ENCODE measurements around the gene FMN2.
"Not testable (repeated sequence)": the region's sequence is repeated elsewhere in the genome, so short reads cannot be mapped to it uniquely, and the experiment has no call there.

FMN2 gene

DNA sequence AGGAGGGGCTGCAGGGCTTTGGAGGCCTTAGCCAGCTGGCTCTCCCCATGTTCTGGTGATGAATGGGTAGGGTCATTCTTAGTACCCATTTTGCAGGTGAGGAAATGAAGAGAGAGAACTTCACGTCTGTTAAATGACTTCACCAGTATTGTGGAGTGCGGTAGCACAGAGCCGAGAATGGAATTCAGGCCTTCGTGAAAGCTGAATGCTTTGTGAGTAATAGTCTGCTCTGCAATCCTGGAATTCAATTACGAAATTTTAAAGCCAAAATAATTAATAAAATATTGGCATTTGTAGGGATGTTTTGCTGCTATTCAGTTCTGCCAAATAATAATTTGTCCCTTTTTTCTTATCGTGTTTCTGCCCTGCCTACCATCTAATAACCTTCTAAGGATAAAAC, 322.6 kb downstream of the FMN2 start:
- in situ Hi-C loops (cut with MboI; ENCODE audit: low pct_unique_long_range_greater_than_20kb, low sequenced_read_pairs, unreplicated experiment) = no loop called here
- DNase-seq (ENCODE audit: low spot score) = no peak
- TF ChIP-seq, protein P1, sequence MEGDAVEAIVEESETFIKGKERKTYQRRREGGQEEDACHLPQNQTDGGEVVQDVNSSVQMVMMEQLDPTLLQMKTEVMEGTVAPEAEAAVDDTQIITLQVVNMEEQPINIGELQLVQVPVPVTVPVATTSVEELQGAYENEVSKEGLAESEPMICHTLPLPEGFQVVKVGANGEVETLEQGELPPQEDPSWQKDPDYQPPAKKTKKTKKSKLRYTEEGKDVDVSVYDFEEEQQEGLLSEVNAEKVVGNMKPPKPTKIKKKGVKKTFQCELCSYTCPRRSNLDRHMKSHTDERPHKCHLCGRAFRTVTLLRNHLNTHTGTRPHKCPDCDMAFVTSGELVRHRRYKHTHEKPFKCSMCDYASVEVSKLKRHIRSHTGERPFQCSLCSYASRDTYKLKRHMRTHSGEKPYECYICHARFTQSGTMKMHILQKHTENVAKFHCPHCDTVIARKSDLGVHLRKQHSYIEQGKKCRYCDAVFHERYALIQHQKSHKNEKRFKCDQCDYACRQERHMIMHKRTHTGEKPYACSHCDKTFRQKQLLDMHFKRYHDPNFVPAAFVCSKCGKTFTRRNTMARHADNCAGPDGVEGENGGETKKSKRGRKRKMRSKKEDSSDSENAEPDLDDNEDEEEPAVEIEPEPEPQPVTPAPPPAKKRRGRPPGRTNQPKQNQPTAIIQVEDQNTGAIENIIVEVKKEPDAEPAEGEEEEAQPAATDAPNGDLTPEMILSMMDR (IDR thresholded peaks at IDR 0.05; ENCODE audit: extremely low read depth, insufficient read depth, missing control alignments) = no peak

DNA sequence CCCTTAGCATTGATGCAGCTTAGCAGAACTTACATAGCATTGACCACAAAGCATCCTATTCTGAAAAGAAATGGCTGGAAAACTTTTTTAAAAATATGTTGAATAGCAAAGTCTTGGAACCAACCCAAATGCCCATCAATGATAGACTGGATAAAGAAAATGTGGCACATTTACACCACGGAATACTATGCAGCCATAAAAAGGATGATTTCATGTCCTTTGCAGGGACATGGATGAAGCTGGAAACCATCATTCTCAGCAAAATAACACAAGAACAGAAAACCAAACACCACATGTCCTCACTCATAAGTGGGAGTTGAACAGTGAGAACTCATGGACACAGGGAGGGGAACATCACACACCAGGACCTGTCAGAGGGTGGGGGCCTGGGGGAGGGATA, 323.3 kb downstream of the FMN2 start:
- in situ Hi-C loops (cut with MboI; ENCODE audit: low pct_unique_long_range_greater_than_20kb, low sequenced_read_pairs, unreplicated experiment); DNase-seq (ENCODE audit: low spot score): not testable (repeated sequence)

DNA sequence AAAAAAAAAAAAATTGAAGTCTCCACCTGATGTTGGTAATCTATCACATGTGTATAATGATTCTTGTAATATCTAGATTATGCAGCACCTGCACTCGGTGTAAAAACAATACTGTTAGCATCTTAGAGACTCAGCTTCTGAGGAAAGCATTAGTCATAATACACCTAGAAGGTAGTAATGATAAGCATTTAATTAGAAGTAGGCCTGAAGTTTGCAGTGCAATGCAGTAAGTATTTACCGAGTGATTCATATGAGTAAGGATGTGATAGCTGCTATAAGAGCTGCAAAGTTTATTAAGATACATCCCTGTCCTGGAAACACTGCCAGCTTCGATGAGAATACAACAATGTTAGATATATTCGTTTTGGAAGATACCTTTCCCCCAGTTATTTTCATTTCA, 323.8 kb downstream of the FMN2 start:
- no peak for DNase-seq (ENCODE audit: low spot score)
- in situ Hi-C loops (cut with MboI; ENCODE audit: low pct_unique_long_range_greater_than_20kb, low sequenced_read_pairs, unreplicated experiment) = no loop called here
- TF ChIP-seq, protein P1 (IDR thresholded peaks at IDR 0.05; ENCODE audit: extremely low read depth, insufficient read depth, missing control alignments) = no peak

DNA sequence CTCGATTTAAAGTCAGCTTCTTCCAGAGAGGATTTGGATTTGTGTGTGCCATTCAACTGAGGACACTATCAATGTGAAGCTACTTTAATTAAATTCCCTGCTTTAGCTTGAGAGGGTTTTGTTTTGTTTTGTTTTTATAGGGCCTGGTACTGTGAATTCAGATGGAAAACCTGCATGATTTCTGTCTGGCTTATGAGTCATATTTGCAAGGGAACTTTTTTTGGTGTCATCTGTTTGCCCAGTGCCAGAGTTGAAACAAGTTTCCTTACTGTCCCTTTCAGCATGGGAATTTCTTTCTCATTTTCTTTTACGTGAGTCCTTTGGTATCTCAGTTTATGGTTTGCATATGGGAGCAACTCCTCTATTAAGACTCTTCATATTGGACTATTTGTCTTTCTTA, 325.6 kb downstream of the FMN2 start:
- no peak for DNase-seq (ENCODE audit: low spot score)
- TF ChIP-seq, protein P1 (IDR thresholded peaks at IDR 0.05; ENCODE audit: extremely low read depth, insufficient read depth, missing control alignments) = no peak
- in situ Hi-C loops (cut with MboI; ENCODE audit: low pct_unique_long_range_greater_than_20kb, low sequenced_read_pairs, unreplicated experiment) = no loop called here

DNA sequence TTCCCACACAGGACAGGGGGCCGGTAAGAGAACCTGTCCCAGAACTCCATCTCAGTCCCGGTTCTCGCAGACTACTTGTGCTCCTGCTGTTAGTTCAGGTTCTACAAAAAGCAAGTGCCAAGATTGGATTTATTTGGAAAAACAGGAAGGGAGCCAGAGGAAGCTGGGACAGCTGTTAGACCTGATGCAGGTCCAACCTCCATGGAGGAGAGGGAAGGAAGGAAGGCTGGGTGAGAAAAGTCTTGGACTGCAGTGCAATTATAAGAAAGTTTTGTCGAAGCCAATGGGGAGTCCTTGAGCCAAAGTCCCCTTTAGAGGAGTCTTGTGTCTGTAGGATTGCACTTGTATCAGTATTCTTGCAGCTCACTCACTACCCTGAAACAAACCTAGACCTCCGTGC, 329.1 kb downstream of the FMN2 start:
- TF ChIP-seq, protein P1 (IDR thresholded peaks at IDR 0.05; ENCODE audit: extremely low read depth, insufficient read depth, missing control alignments) = no peak
- no peak for DNase-seq (ENCODE audit: low spot score)
- in situ Hi-C loops (cut with MboI; ENCODE audit: low pct_unique_long_range_greater_than_20kb, low sequenced_read_pairs, unreplicated experiment) = no loop called here

DNA sequence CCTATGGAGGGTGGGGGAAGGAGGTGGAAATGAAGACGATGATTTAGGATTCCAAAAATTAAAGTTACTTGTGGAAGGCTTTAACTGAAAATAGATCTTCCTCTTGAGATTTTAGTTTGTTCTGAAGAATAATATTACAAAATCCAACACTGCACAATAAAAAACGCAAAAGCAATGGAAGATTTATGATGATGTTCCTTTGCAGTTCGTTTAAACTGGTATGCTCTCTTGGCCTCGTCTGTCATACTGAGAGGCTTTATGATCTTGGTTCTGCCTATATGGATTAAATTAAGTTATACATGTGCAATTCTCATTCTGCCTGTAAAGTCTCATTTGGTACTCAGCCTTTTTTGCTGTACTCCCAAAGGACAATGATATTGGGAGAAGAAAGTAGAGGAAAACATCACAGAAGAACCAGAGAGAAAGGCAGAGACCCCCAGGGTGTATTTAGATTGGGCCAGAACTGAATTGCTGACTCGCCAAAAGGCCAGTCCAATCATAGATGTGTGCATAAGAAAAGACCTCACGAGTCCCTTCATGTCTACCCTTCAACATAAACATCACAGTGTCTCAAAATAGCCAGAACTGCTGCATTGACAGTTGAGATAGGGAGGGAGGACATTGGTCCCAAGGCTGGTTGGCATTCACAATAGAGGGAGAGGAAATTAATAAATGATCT, 331.7 kb downstream of the FMN2 start:
- no peak for DNase-seq (ENCODE audit: low spot score)
- in situ Hi-C loops (cut with MboI; ENCODE audit: low pct_unique_long_range_greater_than_20kb, low sequenced_read_pairs, unreplicated experiment) = no loop called here
- TF ChIP-seq, protein P1 (IDR thresholded peaks at IDR 0.05; ENCODE audit: extremely low read depth, insufficient read depth, missing control alignments) = no peak

DNA sequence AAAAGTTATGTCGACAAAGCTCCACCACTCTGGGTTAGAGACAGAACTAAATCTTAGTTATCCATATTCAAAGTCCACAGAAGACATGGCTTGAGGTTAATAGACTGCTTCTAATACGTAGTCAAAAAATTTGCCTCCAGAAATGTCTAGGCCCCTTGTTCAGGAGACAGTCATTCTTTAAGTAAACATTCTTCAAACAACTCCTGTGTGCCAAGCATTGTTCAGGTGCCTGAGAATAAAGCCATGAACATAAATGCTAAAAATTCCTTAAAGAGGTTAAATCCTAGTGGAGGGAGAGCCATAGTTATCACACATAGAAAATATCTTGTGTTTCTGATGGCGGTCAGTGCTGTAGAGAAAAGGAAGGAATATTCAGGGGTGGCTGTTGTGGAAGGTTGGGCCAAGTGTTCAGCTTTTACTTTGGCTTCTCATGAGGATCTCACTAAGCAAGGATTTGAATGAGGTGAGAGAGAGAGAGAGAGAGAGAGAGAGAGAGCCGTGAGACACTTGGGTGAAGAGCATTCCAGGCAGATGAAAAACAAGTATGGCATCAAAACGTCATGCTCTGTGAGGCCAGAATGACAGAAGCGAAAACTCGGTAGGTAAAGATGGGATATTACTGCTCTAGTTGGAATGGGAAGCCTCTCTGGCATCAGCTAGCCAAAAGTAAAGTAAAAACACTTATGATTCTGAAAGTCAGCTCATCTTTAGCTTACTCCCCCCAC, 333.2 kb downstream of the FMN2 start:
- no peak for DNase-seq (ENCODE audit: low spot score)

More for the DNA sequence above, 333.2 kb downstream of the FMN2 start:
- TF ChIP-seq, protein P1 (IDR thresholded peaks at IDR 0.05; ENCODE audit: extremely low read depth, insufficient read depth, missing control alignments) = no peak
- in situ Hi-C loops (cut with MboI; ENCODE audit: low pct_unique_long_range_greater_than_20kb, low sequenced_read_pairs, unreplicated experiment) = no loop called here
